ENCODE measurements around the gene CIDEC.

The CIDEC gene

GRCh38 chr3:9879830-9880549 lies at the start of gene CIDEC:
Gene CIDEC (minus strand): TSS chr3:9880253. CDS start chr3:9878486, 1,767 bp downstream.
- H3K9me3 ChIP-seq (ENCODE audit: control insufficient read depth, insufficient read depth, low read depth, low read length), result no peaks in the 10 kb centered on the region
- no peaks in the 10 kb centered on the region for H3K4me1 ChIP-seq (ENCODE audit: control insufficient read depth, insufficient read depth, low read length)
- H3K27ac ChIP-seq (ENCODE audit: extremely low read depth, low read depth, low read length), result no peak within 1 kb of the TSS
- no peaks in the 10 kb centered on the region for H3K36me3 ChIP-seq (ENCODE audit: control insufficient read depth in 2 of 2, insufficient read depth in 1 of 2, low read length in 2 of 2)
- CTCF ChIA-PET, result interaction anchor here (0.6 to 1.6 kb wide), 4 partner anchors 9 to 242 kb away, joined by 3 read pairs; no protein-coding TSS in a partner anchor
- H3K4me3 ChIP-seq (ENCODE audit: low read depth, low read length), result no peak within 1 kb of the TSS
- POLR2A ChIA-PET, result interaction anchor here (0.7 to 2.1 kb wide), 3 partner anchors 11 to 53 kb away, joined by 3 to 4 read pairs (median 3); partner anchors contain the start of gene CRELD1
- TF ChIP-seq ZFHX2 (tag by site-specific recombination; conservative IDR thresholded peaks at IDR 0.05) (peak; percentile 48), REPIN1 (tag by site-specific recombination; IDR thresholded peaks at IDR 0.05; ENCODE audit: low read depth) (no peak), GLIS2 (tag by site-specific recombination; IDR thresholded peaks at IDR 0.05) (no peak), EGR2 (tag by site-specific recombination; IDR thresholded peaks at IDR 0.05; ENCODE audit: low read depth) (peak; percentile 67), ZNF76 (tag by site-specific recombination; IDR thresholded peaks at IDR 0.05; ENCODE audit: borderline replicate concordance, low read depth) (no peak), ZNF792 (tag by site-specific recombination; IDR thresholded peaks at IDR 0.05) (no peak), ZNF391 (tag by site-specific recombination; IDR thresholded peaks at IDR 0.05; ENCODE audit: borderline replicate concordance, low read depth) (no peak), ZNF639 (tag by site-specific recombination; IDR thresholded peaks at IDR 0.05) (no peak), TRIM28 (IDR thresholded peaks at IDR 0.05; ENCODE audit: borderline replicate concordance, low read length) (no peak), ZNF561 (tag by site-specific recombination; IDR thresholded peaks at IDR 0.05; ENCODE audit: borderline replicate concordance) (no peak), KLF17 (tag by site-specific recombination; IDR thresholded peaks at IDR 0.05) (0 out of 2 replicates have a peak, but pooled peaks have one; percentile 19), ZBTB17 (tag by site-specific recombination; IDR thresholded peaks at IDR 0.05) (no peak), ZBTB44 (tag by site-specific recombination; IDR thresholded peaks at IDR 0.05) (no peak), ZNF16 (tag by site-specific recombination; IDR thresholded peaks at IDR 0.05; ENCODE audit: low read depth) (no peak), ZNF112 (tag by site-specific recombination; IDR thresholded peaks at IDR 0.05) (no peak), ZNF623 (tag by site-specific recombination; IDR thresholded peaks at IDR 0.05) (no peak), ZNF488 (tag by site-specific recombination; IDR thresholded peaks at IDR 0.05) (no peak), YY1 (tag by site-specific recombination; IDR thresholded peaks at IDR 0.05) (no peak), ZSCAN30 (tag by site-specific recombination; IDR thresholded peaks at IDR 0.05) (no peak), ZSCAN5A (tag by site-specific recombination; IDR thresholded peaks at IDR 0.05) (no peak), SP3 (tag by site-specific recombination; IDR thresholded peaks at IDR 0.05) (peak; percentile 41; the same call in 1 of the 2 replicates), ZNF658 (tag by site-specific recombination; IDR thresholded peaks at IDR 0.05) (no peak), GLIS1 (tag by site-specific recombination; IDR thresholded peaks at IDR 0.05) (peak; percentile 28; the same call in 1 of the 2 replicates), ZNF148 (tag by site-specific recombination; IDR thresholded peaks at IDR 0.05; ENCODE audit: borderline replicate concordance) (no peak), OVOL3 (tag by site-specific recombination; IDR thresholded peaks at IDR 0.05) (no peak), ZNF624 (tag by site-specific recombination; IDR thresholded peaks at IDR 0.05) (no peak), SCRT1 (tag by site-specific recombination; IDR thresholded peaks at IDR 0.05; ENCODE audit: borderline replicate concordance) (no peak)
